Esophagus mucosa (tissue), 1 donor: ENCODE results near the gene ITGA5. TPM values are rescaled to one million over a fixed set of nuclear protein-coding genes. Genes with fewer than 3 reads are reported as not detected.

Source experiments
- ATAC-seq: fragments of 200-7000 bp; cut with Tn5 transposase; one replicate; pipeline ENCODE4 v1.9.1; 2020
- total RNA-seq: library from RNA; stranded (reverse); gene quantifications from one replicate; pipeline ENCODE4 v1.2.4, GENCODE V29; 2023
- donor health status: DM: yes; HTN: yes; CAD: no.

The ITGA5 gene
- total RNA-seq, 1 donor from 2014 or later, result 12.8 TPM

DNA sequence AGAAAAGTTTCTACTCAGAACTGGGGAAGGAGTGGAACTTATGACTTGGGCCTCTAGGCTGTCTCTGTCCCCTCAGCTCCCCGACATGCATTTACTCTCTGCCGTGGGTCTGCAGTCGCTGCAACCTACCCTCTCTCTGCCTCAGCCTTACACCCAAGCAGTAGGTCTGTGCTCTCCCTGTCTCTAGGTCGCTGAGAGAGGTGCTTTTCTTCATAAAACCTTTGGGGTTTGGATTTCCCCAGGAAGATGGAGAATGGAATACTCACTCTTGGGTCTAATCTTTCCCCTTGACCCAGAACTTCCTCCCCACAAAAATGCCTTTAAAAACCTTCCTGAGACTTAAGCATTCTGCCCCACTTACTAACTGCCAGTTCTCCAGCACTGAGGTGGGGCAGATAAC, 67.7 kb downstream of the ITGA5 start:
- ATAC-seq, result no peak

DNA sequence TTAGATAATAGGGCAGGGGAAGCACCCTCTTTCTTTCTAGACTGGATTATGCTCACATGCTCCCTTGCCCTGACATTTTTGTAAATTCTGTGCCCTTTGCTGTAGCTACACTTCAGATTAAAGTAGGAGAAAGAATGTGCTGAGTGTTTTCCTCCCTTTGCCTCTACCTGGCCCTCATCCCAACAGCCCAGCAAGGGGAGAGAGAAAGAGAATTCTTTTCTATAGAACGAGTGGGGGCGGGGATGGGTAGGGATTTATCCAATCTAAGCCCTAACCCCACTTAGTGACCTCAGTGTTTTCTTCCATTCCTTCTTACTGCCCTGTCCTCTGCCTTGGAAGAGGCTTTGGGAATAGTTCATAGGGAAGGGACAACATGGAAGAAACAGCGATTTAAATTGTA, 68.3 kb downstream of the ITGA5 start:
- no peak for ATAC-seq

DNA sequence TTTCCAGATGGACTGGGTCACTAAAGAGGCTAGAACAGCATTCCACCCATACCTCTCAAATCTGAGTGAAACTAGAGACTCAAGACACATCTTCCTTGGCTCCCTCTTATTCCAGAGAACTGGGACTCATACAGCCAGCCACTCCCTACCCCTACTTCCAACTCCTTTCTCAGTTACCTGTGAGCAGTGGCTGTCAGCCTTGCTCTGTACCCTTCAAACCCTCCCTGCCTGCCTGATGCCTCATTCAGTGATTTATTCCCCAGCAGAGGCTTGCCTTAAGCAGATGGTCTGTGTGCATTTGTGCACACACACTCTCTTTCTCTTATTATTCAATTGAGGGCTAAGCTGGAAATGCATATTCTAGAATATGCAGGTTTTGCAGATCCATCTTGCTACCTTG, 69.4 kb downstream of the ITGA5 start:
- ATAC-seq, result no peak

DNA sequence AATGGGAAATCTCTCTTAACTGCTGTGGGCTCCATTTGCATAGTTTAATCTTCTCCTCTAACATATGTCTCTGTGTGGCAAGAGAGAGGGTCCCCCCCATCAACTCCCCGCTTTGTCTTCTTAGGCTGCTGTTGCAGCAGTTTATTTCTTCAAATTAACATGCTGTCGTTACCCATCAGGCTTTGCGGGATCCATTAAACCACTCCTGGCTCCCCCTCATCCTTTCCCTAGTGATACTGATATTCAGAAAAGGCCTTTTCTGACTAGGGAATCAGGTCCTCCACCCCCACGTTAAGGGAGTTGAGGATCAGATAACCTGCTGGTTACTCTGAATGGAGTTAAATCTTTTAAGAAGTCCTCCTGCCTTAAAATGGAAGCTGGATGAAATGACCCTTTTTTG, 70.0 kb downstream of the ITGA5 start:
- ATAC-seq, result no peak

Other genes starting within 250 kb of the ITGA5 start
- 35.2 TPM for gene SMUG1, start 230.3 kb downstream of the ITGA5 start, total RNA-seq
- gene CBX5, start 139.1 kb downstream of the ITGA5 start, total RNA-seq, result 44.0 TPM
- gene HNRNPA1, start 138.5 kb downstream of the ITGA5 start, total RNA-seq, result 687 TPM
- not detected for gene NFE2, start 118.3 kb downstream of the ITGA5 start, total RNA-seq
- 111 TPM for gene COPZ1, start 94.1 kb downstream of the ITGA5 start, total RNA-seq
- 0.16 TPM for gene GPR84, start 54.8 kb downstream of the ITGA5 start, total RNA-seq
- 52.2 TPM for gene ZNF385A, start 34.5 kb downstream of the ITGA5 start, total RNA-seq
- gene GTSF1, start 54.3 kb upstream of the ITGA5 start, total RNA-seq, result not detected
- 2.0 TPM for gene NCKAP1L, start 78.5 kb upstream of the ITGA5 start, total RNA-seq
- 0.80 TPM for gene PDE1B, start 130.3 kb upstream of the ITGA5 start, total RNA-seq
- not detected for gene PPP1R1A, start 169.4 kb upstream of the ITGA5 start, total RNA-seq
- not detected for gene LACRT, start 215.6 kb upstream of the ITGA5 start, total RNA-seq
- not detected for gene DCD, start 229.1 kb upstream of the ITGA5 start, total RNA-seq